ENCODE results near the gene SLC22A16. TPM values are rescaled to one million over a fixed set of nuclear protein-coding genes. Genes with fewer than 3 reads are reported as not detected.

Gene SLC22A16
- total RNA-seq, 1 experiment from 2014 or later = not detected

DNA sequence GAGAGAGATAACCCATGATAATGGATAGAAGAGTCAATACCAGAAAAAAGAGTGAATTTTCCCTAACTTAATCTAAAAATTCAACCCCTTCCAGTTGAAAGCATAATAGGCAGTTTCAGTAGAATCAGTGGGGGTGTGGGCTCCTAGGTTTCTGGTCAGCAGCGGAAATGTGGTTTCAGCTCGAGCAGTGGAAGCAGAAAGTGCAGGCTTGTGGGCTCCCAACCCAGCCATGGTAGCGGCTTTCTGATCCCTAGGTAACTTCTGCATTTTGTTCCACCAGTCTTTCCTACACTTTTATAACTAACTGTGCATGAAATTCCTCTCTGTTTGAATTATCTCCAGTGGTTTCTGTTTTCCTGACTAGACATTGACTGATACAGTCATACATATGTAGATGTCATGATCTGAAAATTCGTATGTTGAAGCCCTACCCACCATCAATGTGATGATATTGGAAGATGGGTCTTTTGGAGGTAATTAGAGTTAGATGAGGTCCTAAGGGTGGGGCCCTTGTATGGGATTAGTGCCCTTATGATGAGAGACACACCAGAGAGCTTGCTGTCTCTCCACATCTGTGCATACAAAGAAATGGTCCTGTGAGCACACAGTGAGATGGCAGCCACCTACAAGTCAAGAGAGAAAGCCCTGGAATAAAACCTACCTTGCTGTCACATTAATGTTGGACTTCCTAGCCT lies 54.5 kb downstream of the SLC22A16 start:
- Histone ChIP-seq H3K9me3 (replicated peaks) (no peaks in the 10 kb centered on the region; the same call in 1 of the 2 replicates), H3K36me3 (no peaks in the 10 kb centered on the region), H3K27ac (no peak overlapping the region), H3K4me3 (no peak overlapping the region), H3K4me1 (replicated peaks) (no peaks in the 10 kb centered on the region), H3K27me3 (replicated peaks) (peaks cover 10% of the 10 kb centered on the region; the same call in 1 of the 2 replicates)
- DNase-seq (ENCODE audit: low read depth in 1 of 2, low spot score in 2 of 2) = no peak

DNA sequence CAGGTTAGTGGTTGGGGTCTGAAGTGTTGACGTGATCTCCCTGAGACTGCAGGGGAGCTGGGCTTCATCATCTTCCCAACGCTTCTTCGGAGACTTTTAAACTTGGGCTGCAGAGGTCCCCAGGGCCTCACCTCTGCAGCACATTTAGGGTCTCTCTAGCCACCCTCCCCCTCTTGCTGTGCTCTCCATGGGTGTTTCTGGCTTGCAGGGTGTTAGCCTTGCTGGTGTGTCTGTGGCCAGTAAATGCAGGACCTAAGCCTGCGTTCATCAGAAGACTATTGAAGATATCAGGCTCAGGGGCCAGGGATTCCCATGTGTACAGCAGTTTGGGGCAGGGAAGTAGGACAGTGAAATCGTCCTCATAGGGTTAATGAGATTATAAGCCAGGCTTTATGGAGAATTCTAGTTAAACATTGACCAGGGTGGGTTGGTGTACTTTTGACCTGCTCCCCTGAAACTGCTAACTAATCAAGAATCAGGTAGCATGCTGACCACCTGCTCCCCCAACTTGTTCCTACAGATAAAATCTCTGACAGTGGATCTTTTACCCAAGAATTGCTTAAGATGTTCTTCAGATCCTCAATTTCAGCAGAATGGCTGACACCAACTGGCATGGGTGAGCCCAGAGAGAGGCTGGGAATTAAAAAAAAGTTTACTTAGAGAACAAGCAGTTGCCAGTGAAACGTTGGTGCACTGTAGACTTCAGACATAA lies 57.2 kb downstream of the SLC22A16 start:
- H3K4me1 ChIP-seq (replicated peaks) = peaks cover 7% of the 10 kb centered on the region; the same call in 1 of the 2 replicates
- no peak overlapping the region for H3K4me3 ChIP-seq
- H3K9me3 ChIP-seq (replicated peaks) = no peaks in the 10 kb centered on the region; the same call in 1 of the 2 replicates
- DNase-seq (ENCODE audit: low read depth in 1 of 2, low spot score in 2 of 2) = no peak
- H3K27me3 ChIP-seq (replicated peaks) = no peaks in the 10 kb centered on the region
- H3K36me3 ChIP-seq = no peaks in the 10 kb centered on the region
- H3K27ac ChIP-seq = no peak overlapping the region

- H3K27ac ChIP-seq = no peak overlapping the region
- H3K9me3 ChIP-seq (replicated peaks) = no peaks in the 10 kb centered on the region; the same call in 1 of the 2 replicates
- H3K36me3 ChIP-seq = no peaks in the 10 kb centered on the region
- H3K27me3 ChIP-seq (replicated peaks) = no peaks in the 10 kb centered on the region
- H3K4me3 ChIP-seq = no peak overlapping the region
- no peak for DNase-seq (ENCODE audit: low read depth in 1 of 2, low spot score in 2 of 2)
- peaks cover 7% of the 10 kb centered on the region; the same call in 1 of the 2 replicates for H3K4me1 ChIP-seq (replicated peaks)
These were observed 57.8 kb downstream of the SLC22A16 start for GRCh38 chr6:110418594-110418993.

GRCh38 chr6:110415086-110415916 lies 61.1 kb downstream of the SLC22A16 start, which contains the start of gene DDO:
Gene DDO (minus strand): TSS chr6:110415575. CDS start chr6:110413462, 2,113 bp downstream.
- Histone ChIP-seq H3K4me3 (peak within 1 kb of the TSS; percentile 9), H3K9me3 (replicated peaks) (no peaks in the 10 kb centered on the region), H3K27ac (no peak within 1 kb of the TSS), H3K36me3 (no peaks in the 10 kb centered on the region), H3K27me3 (replicated peaks) (no peaks in the 10 kb centered on the region), H3K4me1 (replicated peaks) (peaks cover 7% of the 10 kb centered on the region; the same call in 1 of the 2 replicates)
- peak in 1 of 2 experiments; percentile 20 for DNase-seq (ENCODE audit: low read depth in 1 of 2, low spot score in 2 of 2)

DNA sequence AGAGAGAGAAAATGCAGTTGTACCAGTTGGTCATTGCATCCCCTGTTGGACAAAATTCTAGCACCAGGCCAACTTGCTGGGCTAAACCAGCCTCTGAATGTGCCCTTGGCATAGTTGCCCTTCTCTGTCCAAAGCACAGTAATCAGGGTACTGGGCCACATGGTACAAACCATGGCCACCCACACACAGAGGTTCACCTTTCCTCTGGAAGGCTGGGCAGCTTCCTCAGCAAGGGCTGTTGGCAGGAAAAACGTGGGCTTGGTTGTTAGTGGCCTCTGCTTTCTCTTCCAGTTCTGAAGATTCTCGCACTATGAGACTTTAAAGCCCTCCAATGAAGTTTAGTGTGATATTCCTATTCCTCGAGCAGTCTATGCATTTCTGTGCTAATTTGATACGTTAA lies 61.7 kb downstream of the SLC22A16 start:
- Histone ChIP-seq H3K27me3 (replicated peaks) (no peaks in the 10 kb centered on the region), H3K27ac (no peak overlapping the region), H3K4me3 (no peak overlapping the region), H3K36me3 (no peaks in the 10 kb centered on the region), H3K9me3 (replicated peaks) (no peaks in the 10 kb centered on the region), H3K4me1 (replicated peaks) (peaks cover 7% of the 10 kb centered on the region; the same call in 1 of the 2 replicates)
- no peak for DNase-seq (ENCODE audit: low read depth in 1 of 2, low spot score in 2 of 2)

DNA sequence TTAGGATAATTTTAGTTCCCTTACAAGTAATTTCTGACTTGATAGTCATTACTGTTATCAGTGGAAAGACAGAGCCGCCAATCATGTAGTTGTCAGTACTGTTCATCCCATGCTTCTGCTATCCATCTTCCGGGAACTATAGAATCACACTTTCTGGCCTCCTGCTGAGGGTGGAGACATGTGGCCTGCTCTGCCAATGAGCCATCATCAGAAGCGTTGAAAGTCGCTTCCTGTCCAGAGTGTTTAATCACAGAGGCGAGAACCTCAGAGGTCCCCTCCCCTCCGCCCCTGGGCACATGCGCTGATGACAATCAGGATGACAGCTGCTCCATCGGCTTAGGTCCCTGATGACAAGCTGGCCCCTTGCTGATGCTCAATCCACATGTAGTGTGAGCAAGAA lies 64.1 kb downstream of the SLC22A16 start:
- H3K4me1 ChIP-seq (replicated peaks) = peaks cover 7% of the 10 kb centered on the region; the same call in 1 of the 2 replicates
- no peaks in the 10 kb centered on the region for H3K36me3 ChIP-seq
- H3K27me3 ChIP-seq (replicated peaks) = no peaks in the 10 kb centered on the region; the same call in 1 of the 2 replicates
- no peak overlapping the region for H3K27ac ChIP-seq
- no peak for DNase-seq (ENCODE audit: low read depth in 1 of 2, low spot score in 2 of 2)
- no peak overlapping the region for H3K4me3 ChIP-seq
- no peaks in the 10 kb centered on the region for H3K9me3 ChIP-seq (replicated peaks)

GRCh38 chr6:110410511-110410910 lies 65.9 kb downstream of the SLC22A16 start:
- DNase-seq (ENCODE audit: low read depth in 1 of 2, low spot score in 2 of 2) = no peak
- Histone ChIP-seq H3K36me3 (no peaks in the 10 kb centered on the region), H3K4me1 (replicated peaks) (peaks cover 4% of the 10 kb centered on the region; the same call in 1 of the 2 replicates), H3K4me3 (no peak overlapping the region), H3K9me3 (replicated peaks) (no peaks in the 10 kb centered on the region), H3K27me3 (replicated peaks) (no peaks in the 10 kb centered on the region; the same call in 1 of the 2 replicates), H3K27ac (no peak overlapping the region)

- Histone ChIP-seq H3K36me3 (no peaks in the 10 kb centered on the region), H3K27me3 (replicated peaks) (no peaks in the 10 kb centered on the region; the same call in 1 of the 2 replicates), H3K4me1 (replicated peaks) (no peaks in the 10 kb centered on the region), H3K27ac (no peak overlapping the region), H3K4me3 (no peak overlapping the region), H3K9me3 (replicated peaks) (no peaks in the 10 kb centered on the region)
- no peak for DNase-seq (ENCODE audit: low read depth in 1 of 2, low spot score in 2 of 2)
These were observed 66.6 kb downstream of the SLC22A16 start for GRCh38 chr6:110409794-110410193.

GRCh38 chr6:110408901-110409300 lies 67.5 kb downstream of the SLC22A16 start:
- H3K9me3 ChIP-seq (replicated peaks) = no peaks in the 10 kb centered on the region
- H3K27ac ChIP-seq = no peak overlapping the region
- no peak for DNase-seq (ENCODE audit: low read depth in 1 of 2, low spot score in 2 of 2)
- no peaks in the 10 kb centered on the region for H3K36me3 ChIP-seq
- H3K4me1 ChIP-seq (replicated peaks) = no peaks in the 10 kb centered on the region
- no peak overlapping the region for H3K4me3 ChIP-seq
- no peaks in the 10 kb centered on the region; the same call in 1 of the 2 replicates for H3K27me3 ChIP-seq (replicated peaks)

DNA sequence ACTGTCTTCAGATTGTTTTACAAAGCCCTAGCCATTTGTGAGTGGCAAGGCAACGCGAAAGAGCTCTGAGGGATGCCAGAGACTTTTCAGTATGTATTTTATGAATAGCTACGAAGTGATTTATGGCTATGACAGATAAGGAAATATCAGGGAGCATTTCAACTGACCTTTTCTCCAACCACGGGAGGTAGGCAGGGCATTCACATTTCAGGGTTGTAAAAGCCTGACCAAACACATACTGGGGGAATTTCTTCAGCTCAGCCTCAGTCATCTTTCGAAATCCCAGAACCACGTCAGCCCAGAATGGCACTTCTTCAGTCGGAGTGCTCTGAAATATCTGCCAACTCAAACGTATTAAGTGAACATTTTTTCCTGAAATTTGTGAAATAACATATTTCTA lies 71.8 kb downstream of the SLC22A16 start:
- no peaks in the 10 kb centered on the region for H3K9me3 ChIP-seq (replicated peaks)
- H3K27me3 ChIP-seq (replicated peaks) = no peaks in the 10 kb centered on the region; the same call in 1 of the 2 replicates
- H3K4me1 ChIP-seq (replicated peaks) = no peaks in the 10 kb centered on the region
- H3K27ac ChIP-seq = no peak overlapping the region
- no peak overlapping the region for H3K4me3 ChIP-seq
- no peaks in the 10 kb centered on the region for H3K36me3 ChIP-seq
- DNase-seq (ENCODE audit: low read depth in 1 of 2, low spot score in 2 of 2) = no peak

- no peaks in the 10 kb centered on the region for H3K36me3 ChIP-seq
- no peaks in the 10 kb centered on the region for H3K4me1 ChIP-seq (replicated peaks)
- H3K27ac ChIP-seq = no peak overlapping the region
- H3K4me3 ChIP-seq = no peak overlapping the region
- H3K9me3 ChIP-seq (replicated peaks) = no peaks in the 10 kb centered on the region
- H3K27me3 ChIP-seq (replicated peaks) = no peaks in the 10 kb centered on the region
- no peak for DNase-seq (ENCODE audit: low read depth in 1 of 2, low spot score in 2 of 2)
These were observed 74.7 kb downstream of the SLC22A16 start for GRCh38 chr6:110401585-110402176.

DNA sequence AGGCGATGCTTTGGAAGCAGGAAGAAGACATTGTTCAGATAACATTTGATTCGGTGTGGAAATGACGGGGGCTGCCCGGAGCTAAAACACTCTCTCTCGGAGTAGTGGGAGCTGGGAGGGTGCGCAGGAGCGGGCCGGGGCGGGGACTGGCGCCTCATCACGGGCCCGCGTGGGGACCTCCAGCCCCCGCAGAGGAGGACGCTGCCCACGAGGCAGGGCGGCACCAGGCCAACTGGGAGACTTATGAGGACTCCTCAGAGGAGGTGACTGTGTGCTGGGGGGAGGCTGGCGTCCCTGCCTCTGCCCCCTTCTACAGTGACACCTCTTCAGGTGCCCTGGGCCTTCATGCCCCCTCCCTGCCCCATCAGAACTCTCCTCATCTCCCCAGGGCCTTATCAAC lies 76.2 kb downstream of the SLC22A16 start:
- Histone ChIP-seq H3K4me3 (no peak overlapping the region), H3K27ac (no peak overlapping the region), H3K4me1 (replicated peaks) (no peaks in the 10 kb centered on the region)

More for the DNA sequence above, 76.2 kb downstream of the SLC22A16 start:
- Histone ChIP-seq H3K27me3 (replicated peaks) (no peaks in the 10 kb centered on the region), H3K9me3 (replicated peaks) (no peaks in the 10 kb centered on the region), H3K36me3 (no peaks in the 10 kb centered on the region)
- DNase-seq (ENCODE audit: low read depth in 1 of 2, low spot score in 2 of 2) = no peak
